ENCODE data around the gene DNASE1L3. TPM values are rescaled to one million over a fixed set of nuclear protein-coding genes. Genes with fewer than 3 reads are reported as not detected.

DNASE1L3 gene
- total and polyA plus RNA-seq, 2 of the 8 experiments (the other 6 are each of a cell fraction or from before 2014, with no cell fraction given), result not detected

DNA sequence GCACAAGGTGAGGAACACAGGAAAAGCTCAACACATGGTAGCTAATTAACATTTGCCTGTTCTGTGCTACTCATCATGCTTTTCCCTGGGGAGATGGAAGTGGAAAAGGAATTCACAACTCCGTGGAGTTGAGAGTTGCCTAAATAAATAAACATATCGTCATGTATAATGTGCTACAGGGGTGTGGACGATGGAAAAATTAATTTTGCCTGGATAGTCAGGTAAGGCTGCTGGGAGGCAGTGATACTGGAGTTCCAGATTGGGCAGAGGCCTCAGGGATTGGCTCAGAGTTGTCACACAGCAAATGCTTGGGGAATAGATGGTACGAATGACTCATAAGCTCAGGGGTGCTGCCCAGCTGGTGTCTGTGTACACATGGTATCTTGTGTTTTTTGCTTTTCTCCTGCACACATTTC is 23.8 kb upstream of the DNASE1L3 start (continued):
- TF ChIP-seq SP1 (IDR thresholded peaks at IDR 0.05; ENCODE audit: low read depth, low read length) (no peak), SIX5 (IDR thresholded peaks at IDR 0.05; ENCODE audit: low read depth, low read length) (no peak), MAFK (IDR thresholded peaks at IDR 0.05; ENCODE audit: low read depth, low read length) (no peak), HDAC6 (IDR thresholded peaks at IDR 0.05; ENCODE audit: low read depth, low read length) (no peak), GTF2F1 (IDR thresholded peaks at IDR 0.05; ENCODE audit: borderline replicate concordance, low read depth, low read length) (no peak), TCF12 (IDR thresholded peaks at IDR 0.05; ENCODE audit: low read depth, low read length) (no peak)
- TF ChIP-seq, protein P1, sequence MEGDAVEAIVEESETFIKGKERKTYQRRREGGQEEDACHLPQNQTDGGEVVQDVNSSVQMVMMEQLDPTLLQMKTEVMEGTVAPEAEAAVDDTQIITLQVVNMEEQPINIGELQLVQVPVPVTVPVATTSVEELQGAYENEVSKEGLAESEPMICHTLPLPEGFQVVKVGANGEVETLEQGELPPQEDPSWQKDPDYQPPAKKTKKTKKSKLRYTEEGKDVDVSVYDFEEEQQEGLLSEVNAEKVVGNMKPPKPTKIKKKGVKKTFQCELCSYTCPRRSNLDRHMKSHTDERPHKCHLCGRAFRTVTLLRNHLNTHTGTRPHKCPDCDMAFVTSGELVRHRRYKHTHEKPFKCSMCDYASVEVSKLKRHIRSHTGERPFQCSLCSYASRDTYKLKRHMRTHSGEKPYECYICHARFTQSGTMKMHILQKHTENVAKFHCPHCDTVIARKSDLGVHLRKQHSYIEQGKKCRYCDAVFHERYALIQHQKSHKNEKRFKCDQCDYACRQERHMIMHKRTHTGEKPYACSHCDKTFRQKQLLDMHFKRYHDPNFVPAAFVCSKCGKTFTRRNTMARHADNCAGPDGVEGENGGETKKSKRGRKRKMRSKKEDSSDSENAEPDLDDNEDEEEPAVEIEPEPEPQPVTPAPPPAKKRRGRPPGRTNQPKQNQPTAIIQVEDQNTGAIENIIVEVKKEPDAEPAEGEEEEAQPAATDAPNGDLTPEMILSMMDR (IDR thresholded peaks at IDR 0.05; ENCODE audit: control extremely low read depth in 1 of 3, insufficient read depth in 1 of 3, low read depth in 1 of 3, low read length in 3 of 3), result no peak

Measured in H1 (cell line).